HG03354 (cell line): ENCODE results near the gene ALG1.
"Not testable (repeated sequence)": the region's sequence is repeated elsewhere in the genome, so short reads cannot be mapped to it uniquely, and the experiment has no call there.

ENCODE experiments used
- ATAC-seq: cut with Tn5 transposase; IDR thresholded peaks from one replicate; pipeline ENCODE4 v1.9.1; 2021; ENCODE audit warnings: mild to moderate bottlenecking; ENCODE audit not compliant: unreplicated experiment, poor library complexity, severe bottlenecking

The ALG1 gene

DNA sequence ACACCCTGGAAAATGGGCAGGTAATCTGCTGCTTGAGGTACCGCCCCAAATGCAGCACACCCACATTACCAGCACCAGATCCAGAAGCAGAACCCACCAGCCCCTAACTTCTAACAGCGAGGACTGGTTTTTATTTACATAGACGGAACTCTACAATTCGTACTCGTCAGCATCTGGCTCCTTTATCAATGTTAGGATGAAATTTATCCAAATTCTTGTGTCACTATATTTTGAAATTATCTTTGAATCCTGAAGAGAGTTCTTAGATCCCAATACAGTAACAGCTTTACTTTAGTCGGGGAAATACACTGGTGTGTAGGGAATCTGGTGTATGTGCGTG lies 332 bp upstream of the ALG1 start:
- no peak for ATAC-seq

- ATAC-seq: no peak
Measured at GRCh38 chr16:5072334-5073278, 963 bp downstream of the ALG1 start.

DNA sequence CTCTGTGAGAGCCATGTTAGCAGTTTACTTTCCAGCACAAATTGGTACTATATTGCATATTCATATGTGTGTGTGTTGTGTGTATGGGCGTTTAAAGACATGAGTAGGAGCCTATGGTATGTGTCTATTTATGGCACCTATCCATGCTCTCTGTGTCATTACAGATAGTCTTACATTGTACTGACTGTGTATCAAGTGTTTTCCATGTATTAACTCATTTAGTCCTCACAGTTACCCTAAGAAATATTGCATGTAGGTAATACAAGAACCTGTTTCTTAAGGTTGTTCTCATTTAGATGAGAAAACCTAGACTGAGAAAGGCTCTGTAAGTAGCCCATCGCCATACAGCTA lies 1.6 kb downstream of the ALG1 start:
- no peak for ATAC-seq

DNA sequence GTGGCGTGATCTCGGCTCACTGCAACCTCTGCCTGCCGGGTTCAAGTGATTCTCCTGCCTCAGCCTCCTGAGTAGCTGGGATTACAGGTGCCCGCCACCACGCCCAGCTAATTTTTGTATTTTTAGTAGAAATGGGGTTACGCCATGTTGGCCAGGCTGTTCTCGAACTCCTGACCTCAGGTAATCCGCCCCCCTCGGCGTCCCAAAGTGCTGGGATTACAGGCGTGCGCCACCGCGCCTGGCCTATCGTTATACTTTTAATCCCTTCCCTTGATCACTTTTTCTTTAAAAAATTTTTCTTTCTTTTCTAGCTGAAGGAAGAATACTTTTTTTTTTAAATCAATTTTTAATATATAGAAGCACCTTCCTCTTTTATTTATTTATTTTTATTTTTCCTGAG lies 2.1 kb downstream of the ALG1 start:
- ATAC-seq: not testable (repeated sequence)

- no peak for ATAC-seq
Measured at GRCh38 chr16:5075637-5076036, 4.0 kb downstream of the ALG1 start.

- no peak for ATAC-seq
Measured at GRCh38 chr16:5077304-5077703, 5.7 kb downstream of the ALG1 start.

GRCh38 chr16:5078626-5079025 lies 7.0 kb downstream of the ALG1 start:
- ATAC-seq: no peak

- not testable (repeated sequence) for ATAC-seq
Measured at GRCh38 chr16:5080461-5080860, 8.8 kb downstream of the ALG1 start.

- not testable (repeated sequence) for ATAC-seq
Measured at GRCh38 chr16:5080996-5081395, 9.4 kb downstream of the ALG1 start.

DNA sequence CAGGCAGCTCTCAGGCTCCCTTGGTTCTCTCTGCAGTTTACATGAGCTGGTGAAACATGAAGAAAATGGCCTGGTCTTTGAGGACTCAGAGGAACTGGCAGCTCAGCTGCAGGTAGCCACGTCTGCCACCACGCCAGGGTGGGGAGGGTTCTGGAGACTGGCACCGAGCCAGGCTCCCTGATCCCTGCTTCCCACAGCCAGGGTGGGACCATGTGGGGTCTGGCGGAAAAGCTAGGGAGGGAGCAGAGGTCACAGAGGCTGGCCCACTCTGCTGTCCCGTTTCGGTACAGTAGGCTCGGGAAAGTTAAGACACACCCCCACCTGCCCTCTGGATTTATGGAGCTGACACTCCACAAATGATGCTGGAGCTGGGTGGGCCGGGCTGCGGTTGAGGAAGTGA lies 12.0 kb downstream of the ALG1 start:
- not testable (repeated sequence) for ATAC-seq

DNA sequence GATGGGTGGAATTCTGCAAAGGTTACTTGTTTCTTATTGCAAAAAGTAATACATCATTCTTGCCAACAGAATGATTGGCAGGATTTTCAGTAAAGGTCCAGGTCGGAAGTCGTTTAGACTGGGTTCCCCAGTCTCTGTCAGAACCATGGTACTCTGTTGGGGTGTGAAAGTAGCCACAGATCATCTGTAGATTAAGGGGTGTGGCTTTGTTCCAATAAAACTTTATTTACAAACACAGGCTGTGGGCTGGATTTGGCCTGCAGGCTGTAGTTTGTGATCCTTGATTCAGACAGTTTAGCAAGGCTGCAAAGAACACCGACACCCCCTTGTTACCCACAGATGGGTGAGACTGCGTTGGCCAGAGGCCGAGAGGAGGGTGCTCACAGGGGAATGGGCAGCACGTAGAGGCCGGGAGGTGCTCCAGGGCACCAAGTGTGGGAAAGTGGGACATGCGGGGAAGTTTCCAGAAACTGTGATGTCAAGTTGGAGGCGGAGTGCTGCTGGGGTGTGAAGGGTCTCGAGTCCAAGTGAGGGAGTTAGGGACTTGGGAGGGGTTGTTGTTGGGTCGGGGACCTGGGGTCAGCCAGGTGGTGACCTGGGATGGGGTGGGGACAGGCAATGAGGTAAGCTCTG lies 12.6 kb downstream of the ALG1 start:
- not testable (repeated sequence) for ATAC-seq

GRCh38 chr16:5084802-5085201 lies 13.2 kb downstream of the ALG1 start:
- ATAC-seq: not testable (repeated sequence)

- ATAC-seq: not testable (repeated sequence)
Measured at GRCh38 chr16:5085716-5086115, 14.1 kb downstream of the ALG1 start.

GRCh38 chr16:5088086-5088790 lies 16.6 kb downstream of the ALG1 start:
- not testable (repeated sequence) for ATAC-seq

- ATAC-seq: not testable (repeated sequence)
Measured at GRCh38 chr16:5088936-5089335, 17.3 kb downstream of the ALG1 start.

GRCh38 chr16:5089911-5090555 lies 18.4 kb downstream of the ALG1 start:
- ATAC-seq: not testable (repeated sequence)

DNA sequence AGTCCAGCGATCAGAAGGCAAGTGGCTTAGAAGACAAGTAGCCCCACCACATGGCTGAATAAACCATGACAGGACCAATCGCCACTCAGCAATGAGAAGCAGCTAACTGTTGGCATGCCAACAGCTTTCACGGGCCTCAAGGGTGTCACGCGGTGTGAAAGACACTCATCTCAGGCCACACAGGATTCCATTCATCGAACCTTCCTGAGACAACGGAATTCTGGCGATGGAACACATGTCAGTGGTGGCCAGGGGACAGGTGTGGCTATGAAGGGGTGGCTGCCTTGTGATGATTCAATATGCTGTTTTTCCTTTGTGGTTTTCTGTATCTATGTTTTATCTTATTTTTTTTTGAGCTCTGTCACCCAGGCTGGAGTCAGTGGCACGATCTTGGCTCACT lies 18.9 kb downstream of the ALG1 start:
- ATAC-seq: not testable (repeated sequence)

GRCh38 chr16:5093081-5093480 lies 21.4 kb downstream of the ALG1 start:
- not testable (repeated sequence) for ATAC-seq

DNA sequence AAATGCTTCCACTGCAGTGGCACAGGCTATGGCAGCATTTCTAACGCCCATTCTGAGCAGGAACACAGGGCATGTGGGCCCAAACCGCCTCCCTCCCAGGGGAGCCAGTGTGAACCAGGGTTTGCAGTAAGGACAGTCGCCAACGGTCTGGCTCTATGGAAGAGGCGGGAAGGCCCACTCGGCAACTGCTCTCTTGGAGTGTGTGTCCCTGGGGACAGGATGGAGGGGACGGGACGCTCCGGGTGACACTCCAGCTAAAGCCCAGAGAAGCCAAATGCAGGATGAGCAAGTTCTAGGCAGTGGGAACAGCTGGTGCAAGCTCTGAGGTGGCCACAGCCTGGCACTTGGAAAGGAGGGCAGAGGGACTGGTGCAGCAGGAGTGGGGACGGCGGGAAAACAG lies 22.1 kb downstream of the ALG1 start:
- not testable (repeated sequence) for ATAC-seq
